ENCODE data around the gene ADCY5. TPM values are rescaled to one million over a fixed set of nuclear protein-coding genes. Genes with fewer than 3 reads are reported as not detected.

ADCY5 gene
- total RNA-seq, 1 donor from 2014 or later = 29.8 TPM

DNA sequence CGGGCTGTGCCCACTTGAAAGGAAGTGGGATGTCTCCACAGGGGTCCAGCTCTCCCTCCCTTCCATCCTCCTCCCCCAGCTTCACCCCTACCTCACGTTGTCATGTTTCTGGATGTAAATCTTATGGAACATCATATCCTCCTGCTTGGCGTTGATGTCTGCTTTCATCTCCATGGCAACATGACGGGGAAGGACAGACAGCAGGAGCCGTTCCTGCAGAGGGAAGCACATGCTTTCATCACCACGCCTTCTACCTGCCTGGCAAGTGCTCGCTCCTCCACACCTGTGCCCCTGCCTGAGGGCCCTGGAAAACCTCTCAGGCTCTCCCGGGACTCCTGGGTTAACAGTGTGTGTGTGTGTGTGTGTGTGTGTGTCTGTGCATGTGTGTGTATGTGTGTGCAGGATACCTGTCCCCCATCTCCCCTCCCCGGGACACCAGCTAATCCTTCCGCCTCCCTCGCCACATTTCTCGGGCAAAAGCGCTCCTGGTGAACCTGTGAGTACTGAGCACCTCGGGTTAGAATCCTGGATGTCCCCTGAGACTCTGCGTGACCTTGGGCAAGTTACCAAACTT, 101.1 kb downstream of the ADCY5 start:
- no peak for DNase-seq (ENCODE audit: low spot score in 2 of 2)
- no peak for FAIRE-seq

DNA sequence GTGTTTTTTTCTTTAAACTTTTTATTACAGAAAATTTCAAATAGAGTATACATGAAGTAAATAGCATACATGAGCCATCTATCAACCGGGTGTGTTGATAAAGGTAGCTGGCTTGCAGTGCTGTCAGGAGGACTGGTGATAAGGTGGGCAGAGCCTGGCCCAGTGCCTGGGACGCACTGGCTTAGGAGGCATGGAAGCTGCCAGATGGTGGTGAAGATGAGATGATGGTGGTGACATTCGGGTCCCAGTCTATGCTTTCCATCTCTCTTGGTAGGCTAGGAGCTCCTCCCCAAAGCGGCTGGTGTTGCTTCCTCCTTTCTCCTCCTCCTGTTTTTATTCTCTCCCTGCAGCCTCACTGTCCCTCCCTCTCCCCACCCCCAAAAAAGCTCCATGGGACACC, 101.7 kb downstream of the ADCY5 start:
- no peak for FAIRE-seq
- no peak for DNase-seq (ENCODE audit: low spot score in 2 of 2)

DNA sequence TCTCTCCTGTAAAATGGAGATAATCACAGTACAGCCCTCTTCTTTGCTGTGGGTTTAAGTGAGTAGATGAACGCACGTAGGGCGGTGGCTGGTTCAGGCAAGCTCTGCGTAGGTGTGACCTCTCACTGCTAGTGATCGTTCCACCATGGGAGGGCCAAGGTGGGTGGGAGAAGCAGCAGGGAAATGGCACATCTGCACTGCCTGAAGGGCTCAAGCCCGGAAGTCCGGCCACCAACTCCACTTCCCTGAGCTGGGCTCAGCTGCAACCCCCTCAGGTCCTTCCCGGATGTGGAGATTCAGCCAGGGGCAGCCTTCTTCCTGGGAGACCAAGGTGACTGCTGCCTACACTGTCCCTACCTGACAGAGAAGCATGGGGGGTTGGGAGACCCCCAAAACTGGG, 102.9 kb downstream of the ADCY5 start:
- DNase-seq (ENCODE audit: low spot score in 2 of 2) = no peak
- FAIRE-seq = no peak

DNA sequence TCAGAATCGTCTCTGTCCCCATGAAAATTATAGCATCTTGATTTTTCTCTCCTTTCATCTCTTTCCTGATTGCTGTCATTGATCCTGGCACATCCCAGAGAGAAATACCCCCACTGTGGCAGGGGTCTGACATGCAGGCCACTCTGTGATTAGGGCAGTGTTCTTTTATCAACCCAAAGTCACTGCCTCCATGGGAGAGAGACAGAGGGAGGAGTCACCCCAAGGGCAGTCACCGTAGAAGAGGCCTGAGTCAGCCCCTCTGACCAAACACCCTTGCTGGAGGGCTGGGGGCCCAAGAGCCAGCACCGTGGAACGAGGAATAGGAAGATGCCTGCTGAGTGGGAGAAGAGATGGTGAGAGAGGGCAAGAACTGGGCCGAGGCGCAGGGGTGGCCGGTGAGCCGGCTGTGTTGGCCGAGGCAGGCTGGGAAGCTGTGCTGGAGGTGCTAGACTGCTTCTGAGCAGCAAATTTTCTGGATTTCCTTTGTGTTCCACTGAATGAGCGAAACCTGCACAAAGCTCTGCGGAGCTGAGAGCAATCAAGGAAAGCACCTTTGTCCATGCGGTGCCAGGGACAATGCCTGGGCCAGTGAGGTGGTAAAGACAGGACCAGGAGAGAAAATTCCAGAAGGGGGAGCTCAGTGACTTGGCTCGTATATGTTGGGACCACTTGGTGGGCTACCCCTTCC, 103.8 kb downstream of the ADCY5 start:
- DNase-seq (ENCODE audit: low spot score in 2 of 2) = no peak
- FAIRE-seq = no peak

DNA sequence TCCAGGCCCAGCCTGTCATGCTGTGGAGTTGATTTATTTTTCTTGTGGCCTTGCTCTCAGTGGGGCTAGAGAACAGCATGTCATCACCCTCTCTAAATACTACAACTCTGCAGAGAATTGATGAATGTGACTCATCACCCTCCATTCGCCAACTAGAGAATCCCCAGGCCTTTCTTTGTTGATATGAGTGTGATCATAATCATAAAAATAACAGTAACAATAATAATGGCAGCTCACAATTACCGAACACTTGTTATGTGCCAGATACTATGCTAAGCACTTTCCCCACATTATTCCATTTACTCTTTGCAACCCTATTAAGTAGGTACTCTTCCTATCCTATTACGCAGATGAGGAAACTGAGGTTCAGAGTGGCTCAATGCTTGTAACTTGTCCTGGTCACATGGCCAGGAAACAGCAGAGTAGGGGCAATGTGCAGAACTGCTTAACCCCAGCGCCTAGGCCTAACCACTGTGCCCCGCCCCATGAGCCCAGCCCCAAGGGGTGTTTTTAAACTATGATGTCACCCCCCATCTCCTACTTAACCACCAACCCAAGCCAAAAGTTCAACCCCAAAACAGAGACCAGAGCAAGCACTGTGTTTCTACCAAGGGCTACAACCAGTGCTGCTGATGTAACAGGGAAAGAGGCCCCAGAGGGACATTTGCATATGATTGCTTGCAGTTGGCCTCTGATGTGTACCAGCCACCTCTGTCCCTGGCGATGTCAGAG, 104.5 kb downstream of the ADCY5 start:
- FAIRE-seq = no peak
- DNase-seq (ENCODE audit: low spot score in 2 of 2) = no peak

DNA sequence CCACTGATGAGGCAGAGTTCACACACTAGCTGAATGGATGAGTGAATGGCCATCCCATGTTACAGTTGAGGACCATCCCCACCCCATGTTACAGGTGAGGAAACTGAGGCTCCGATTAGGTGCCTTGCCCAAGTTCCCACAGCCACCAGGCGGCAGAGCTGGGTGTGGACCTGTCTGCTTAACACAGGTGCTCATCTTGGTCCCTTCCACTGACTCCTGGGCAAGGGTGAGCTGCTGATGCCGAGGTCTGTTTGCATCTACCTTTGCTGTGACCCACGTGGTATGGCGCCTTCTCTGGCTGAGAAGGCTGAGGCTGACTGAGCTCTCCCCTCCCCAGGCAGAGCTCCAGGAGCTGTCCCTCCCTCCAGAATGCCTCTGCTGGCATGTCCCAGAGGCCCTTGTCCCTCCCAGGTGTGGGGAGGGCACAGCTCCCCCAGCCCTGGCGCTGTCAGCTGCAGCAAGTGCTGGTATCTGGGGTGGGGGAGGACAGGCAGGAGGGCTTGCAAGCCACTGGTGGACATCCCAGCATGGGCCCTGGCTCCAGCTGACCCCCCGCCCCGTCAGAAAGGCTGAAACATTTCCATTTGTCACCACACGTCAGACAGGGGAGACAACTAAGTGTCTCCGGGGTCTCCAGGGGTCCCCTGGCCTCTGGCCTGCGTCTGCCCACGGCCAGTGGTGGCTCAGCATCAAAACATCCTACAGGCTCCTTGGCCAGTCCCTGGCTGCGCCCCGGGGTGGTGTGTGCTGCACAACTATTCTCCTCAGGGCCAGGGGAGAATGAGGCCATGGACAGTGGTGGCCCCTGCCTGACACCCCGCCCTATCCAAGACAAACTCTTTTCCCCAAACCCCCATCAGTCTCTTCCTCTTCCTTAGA, 105.4 kb downstream of the ADCY5 start:
- DNase-seq (ENCODE audit: low spot score in 2 of 2) (no peak), FAIRE-seq (no peak)

DNA sequence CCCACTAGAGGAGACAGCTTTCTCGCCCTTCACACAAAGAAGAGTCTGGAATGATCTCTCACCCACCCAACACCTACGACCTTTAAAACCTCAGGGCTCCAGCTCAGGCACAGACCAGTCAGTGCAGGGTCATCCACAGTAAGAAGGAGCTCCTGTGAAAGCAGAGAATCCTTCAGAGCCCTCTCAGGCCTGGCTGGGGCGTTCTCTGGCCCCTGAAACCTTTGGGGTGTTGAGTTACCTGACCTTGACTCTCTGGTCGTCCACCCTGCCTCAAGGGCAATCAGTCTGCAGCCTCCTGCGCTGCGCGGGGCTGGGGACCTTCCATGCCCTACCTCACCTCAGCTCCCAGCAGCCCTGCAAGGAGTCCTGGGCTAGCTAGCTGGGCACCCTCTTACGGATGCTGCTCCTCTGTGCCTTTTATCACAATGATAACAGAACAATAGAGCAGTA, 106.2 kb downstream of the ADCY5 start:
- no peak for DNase-seq (ENCODE audit: low spot score in 2 of 2)
- FAIRE-seq = no peak

DNA sequence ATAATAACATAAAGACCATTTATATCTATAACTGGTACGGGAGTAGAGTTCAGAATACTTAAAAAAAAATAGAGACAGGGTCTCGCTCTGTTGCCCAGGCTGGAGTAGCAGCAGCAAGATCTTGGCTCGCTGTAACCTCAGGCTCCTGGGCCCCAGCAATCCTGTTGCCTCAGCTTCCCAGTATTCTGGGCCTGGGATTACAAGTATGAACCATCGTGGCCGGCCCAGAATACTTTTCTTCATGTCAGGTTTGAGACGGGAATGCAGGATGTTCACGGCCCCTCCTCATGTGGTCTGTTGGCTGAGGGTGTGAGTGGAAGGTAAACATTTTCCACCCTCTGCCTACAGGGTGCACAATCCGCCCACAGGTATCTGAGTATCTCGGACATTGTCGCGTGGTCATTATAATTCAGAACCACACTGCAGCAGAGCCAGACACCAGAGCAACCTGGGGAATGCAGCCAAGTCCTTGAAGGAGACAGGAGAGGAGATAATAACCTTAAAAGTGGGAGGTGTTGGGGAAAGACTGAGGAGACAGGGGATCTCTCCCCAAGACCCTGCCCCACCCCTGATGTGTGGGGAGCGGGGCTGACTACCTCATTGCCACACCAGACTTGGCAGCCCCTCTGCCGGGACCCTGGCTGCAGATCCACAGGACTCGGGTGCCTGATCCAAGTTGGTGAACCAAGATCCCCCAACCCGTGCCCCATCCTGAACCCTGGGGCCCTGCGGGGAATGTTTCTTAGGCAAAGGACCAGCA, 106.8 kb downstream of the ADCY5 start:
- FAIRE-seq = no peak
- no peak for DNase-seq (ENCODE audit: low spot score in 2 of 2)

DNA sequence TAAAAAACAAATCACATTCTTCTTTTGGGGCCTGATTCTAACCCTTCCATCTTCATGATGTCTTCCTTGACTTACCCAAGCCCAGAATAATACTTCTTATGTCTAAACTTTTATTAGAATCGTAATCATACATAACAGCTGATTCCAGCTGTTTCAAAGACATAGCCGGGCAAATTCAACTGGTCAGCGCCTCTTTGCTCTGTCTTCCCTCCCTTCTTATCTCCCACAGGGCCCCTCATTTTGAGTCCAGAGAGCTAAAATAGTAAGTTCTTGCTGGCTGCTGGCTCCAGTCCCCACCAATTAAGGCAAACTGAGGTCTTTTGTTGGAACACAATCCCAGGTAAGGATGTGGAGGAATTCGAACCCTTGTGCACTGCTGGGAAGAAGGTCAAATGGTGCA, 108.6 kb downstream of the ADCY5 start:
- FAIRE-seq = no peak
- DNase-seq (ENCODE audit: low spot score in 2 of 2) = no peak

DNA sequence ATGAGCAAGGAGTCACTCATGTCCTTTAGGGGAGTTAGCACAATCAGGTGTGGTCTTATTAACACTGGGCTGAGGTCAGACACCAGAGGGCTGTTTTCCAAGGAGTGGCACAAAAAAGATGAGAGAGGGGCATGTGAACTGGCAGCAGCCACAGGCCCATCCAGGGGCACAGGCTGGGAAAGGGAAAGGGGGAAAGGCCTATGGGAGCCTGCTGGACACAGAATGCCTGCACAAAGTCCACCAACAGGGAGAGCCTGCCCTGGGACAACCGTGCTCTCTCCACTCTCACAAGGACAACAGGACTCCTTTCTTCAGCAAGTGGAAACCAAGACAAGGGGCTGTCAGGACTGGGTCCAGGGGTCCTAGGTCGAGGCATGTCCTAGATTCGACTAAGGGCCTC, 109.6 kb downstream of the ADCY5 start:
- FAIRE-seq = no peak
- no peak for DNase-seq (ENCODE audit: low spot score in 2 of 2)

DNA sequence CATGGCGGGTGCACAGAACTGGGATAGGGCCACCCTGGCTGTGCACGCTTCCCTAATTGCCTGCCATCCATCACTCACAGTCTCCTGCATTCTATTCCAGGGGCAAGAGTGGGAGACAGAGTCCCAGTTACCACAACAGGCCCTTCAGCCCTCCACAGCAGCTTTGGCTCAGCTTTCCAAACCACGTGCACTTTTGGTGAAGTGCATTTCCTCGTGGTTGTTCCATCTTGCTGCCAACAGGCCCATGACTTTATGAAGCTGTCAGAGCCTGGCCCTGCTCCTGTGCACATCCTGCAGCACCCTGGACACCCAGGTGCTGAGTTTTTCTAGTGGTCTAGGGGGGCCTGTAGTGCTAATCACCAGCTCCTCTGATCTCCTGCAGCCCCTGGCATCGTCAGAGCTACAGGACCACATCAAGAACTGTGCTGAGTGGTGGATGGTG, 110.2 kb downstream of the ADCY5 start:
- DNase-seq (ENCODE audit: low spot score in 2 of 2) = no peak
- FAIRE-seq = no peak

DNA sequence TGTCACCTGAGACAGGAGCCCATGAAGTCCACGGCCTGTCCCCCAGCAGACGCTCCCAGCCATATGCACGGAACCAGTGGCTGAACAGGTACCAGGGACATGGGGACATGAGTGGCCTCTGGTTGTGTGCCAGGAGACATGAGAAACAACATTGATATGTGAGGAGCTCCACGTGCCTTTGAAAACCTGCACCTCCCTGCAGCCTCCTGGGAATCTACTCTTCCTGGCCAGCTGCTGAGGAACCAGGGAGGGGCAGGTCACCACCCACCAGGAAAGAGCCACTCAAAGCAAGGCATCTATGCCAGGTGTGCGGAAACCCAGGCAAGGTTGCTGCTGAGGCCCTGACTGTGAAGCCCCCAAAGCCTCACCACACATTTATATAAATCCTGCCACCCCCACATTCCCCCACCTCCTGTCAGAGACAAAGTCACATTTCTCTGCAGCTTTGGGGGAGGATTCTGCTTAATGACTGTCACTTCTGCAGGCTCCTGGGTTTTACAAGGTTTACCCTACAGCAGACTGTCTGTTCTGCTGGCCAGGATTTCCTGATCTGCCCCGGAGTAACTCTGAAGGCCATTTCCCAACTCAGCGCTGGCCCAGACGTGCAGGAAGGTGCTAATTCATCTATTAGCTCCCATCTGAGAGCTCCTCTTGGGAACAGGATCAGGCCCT, 110.8 kb downstream of the ADCY5 start:
- no peak for FAIRE-seq
- DNase-seq (ENCODE audit: low spot score in 2 of 2) = no peak

DNA sequence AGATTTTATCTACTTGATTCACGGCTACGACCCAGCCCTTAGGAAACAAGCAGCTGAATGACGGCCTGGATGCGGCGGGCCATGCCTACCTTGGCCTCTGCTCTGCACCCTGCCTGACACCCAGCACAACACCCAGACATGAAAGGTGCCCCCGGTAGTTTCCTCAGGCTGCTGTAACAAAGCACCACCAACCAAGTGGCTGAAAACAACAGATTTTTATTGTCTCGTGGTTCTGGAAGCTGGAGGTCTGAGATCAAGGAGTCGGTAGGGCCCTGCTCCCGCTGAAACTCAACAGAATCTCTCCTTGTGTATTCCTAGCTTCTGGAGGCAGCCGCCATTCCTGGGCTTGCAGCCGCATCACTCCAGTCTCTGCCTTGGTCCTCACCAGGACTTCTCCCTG, 111.7 kb downstream of the ADCY5 start:
- FAIRE-seq (no peak), DNase-seq (ENCODE audit: low spot score in 2 of 2) (no peak)

DNA sequence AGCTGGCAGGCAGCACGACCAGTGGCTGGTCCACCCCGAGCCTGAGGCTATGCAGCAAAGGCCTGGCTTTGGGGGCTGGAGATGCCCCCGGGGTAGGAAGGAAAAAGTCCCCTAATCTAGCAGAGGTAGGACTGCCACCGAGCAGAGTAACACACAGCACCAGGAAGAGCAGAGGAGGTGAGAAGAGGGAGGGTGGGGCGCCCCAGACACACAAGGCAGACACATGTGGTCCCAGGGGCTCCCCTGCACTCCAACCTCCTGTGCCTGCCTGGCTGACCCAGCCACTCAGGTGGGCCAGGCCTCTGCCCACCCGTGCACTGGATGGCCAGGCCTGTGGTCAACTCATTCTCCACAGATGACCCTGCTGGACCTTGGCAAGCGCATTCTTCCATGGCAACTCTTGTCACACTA, 112.4 kb downstream of the ADCY5 start:
- FAIRE-seq = no peak
- no peak for DNase-seq (ENCODE audit: low spot score in 2 of 2)

DNA sequence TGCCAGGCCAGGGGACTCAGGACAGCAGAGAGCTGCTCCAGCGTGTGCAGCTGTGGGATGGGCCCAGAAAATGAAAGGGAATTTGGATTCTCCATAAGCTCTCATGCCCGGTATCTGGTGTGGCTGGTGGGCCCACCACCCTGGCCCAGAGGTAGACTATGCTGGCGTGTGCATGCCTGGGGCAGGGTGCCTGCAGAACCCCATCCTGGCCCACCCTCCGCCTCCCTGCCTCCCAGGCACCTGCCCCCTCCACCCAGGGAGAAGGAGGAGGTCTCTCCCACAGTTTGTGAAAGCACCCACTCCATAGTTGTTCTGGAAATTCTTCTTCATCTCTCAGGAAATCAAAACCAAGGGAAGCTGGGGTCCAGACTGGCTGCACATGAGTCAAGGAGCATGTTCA, 112.9 kb downstream of the ADCY5 start:
- no peak for FAIRE-seq
- no peak for DNase-seq (ENCODE audit: low spot score in 2 of 2)

DNA sequence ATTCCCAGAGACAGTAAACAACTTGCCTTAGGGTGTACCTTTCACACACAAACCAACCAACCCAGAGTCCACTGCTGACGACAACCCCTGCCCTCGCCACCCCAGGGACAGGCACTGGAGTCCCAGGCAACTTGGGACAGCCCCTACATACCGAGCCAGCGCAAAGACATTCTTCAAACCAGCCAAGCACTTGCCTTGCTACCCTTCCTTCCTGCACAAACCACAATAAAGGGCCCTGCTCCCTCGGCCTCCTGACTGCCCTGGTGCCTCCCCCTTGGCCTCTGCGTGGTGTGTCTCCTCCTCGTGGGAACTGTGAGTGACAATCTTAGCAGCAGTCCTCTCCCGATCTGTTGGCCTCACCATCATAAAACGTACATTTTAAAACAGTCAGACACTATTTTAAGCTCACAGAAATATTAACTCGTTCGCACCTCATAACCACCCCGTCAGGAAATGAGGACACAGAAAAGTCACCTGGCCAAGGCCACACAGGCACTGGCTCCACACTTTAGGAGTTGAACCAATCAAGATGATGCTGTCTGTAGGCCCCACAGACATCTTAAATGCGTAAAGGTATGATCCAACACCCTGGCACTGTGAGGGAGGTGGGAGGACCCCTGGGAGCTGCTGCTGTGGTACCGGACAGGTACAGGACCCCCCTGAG, 113.8 kb downstream of the ADCY5 start:
- DNase-seq (ENCODE audit: low spot score in 2 of 2) (no peak), FAIRE-seq (no peak)

DNA sequence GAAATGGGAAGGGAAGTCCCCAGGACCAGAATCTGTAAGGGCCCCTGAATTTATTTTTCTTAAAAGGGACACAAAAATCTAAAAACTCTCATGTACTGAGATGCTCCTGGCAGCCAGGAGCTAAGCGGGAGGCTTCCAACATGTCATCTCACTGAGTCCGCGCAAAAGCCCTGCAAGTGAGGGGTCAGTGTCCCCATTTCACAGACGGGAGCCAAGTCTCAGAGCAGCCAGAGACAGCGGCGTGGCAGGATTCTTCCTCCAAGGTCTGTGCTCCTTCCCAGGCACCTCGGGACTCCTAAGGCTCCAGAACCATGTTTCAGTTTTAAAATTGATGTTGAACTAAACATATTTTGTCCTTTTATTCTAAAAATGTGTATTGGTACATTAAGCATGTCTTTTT, 114.8 kb downstream of the ADCY5 start:
- no peak for DNase-seq (ENCODE audit: low spot score in 2 of 2)

DNA sequence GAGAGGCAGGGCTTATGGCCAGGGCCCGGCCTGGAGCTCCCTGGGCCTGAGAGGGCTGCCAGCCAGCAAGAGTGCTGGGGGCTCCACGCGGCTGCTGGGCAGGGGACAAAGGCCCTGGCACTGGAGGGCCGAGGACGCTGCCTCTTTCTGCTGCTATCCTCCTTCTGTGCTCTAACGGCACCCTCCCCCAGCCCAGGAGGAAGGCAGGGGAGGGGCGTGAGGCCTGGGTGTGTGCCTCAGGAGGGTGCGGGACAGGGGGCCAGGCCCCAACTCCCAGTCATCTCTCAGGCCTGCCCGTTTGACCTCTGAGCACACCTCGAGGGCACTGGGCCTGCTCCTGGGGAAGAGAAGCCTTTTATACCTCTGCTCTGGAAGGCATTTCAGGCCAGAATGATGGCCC, 115.5 kb downstream of the ADCY5 start:
- DNase-seq (ENCODE audit: low spot score in 2 of 2) (no peak), FAIRE-seq (no peak)

More for the DNA sequence above, 114.8 kb downstream of the ADCY5 start:
- no peak for FAIRE-seq

DNA sequence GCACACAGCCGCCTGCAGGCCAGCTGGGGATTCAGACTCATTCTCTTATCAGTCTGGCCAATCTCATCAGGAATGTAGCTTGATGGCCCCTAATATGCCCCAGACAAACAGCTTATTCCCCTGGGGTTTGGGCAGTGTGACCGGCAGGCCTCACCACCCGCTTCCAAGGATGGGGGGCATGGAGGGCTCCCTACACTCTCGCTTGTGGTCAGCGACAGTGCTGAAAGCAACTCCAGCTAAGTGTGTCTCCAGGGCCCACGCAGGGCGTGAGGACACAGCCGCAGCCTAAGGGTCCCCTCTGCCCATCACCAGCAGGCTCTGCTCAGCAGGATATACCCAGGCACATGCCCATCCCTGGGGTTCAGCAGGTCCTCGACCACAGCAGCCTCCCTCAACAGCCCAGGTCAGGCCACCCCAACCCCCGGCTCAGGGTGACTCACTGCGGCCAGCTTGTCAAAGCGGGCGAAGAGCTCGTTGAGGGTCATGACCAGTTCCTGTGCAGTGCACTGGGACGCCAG, 116.7 kb downstream of the ADCY5 start:
- DNase-seq (ENCODE audit: low spot score in 2 of 2) (no peak), FAIRE-seq (no peak)

Data from frontal cortex (tissue), 4 donors.